H1 (cell line): ENCODE data around the gene PER2. TPM values are rescaled to one million over a fixed set of nuclear protein-coding genes. Genes with fewer than 3 reads are reported as not detected.

ENCODE experiments used
- CTCF ChIA-PET: fragments of 300-600 bp; sonication (Branson Sonifier 250); formaldehyde crosslinking; loops from one replicate; lab custom pipeline; 2021; ENCODE audit not compliant: partially characterized antibody; lab: Charles Lee
- POLR2A ChIA-PET: fragments of 300-600 bp; sonication (Branson Sonifier 250); formaldehyde crosslinking; loops from one replicate; lab custom pipeline; 2021; ENCODE audit warnings: inconsistent platforms; ENCODE audit not compliant: partially characterized antibody; lab: Charles Lee
- DNase-seq, 2 experiments: peaks; one replicate each; pipeline versions ENCODE4 v3.0.0 to v3.0.0-alpha.2; 2010 to 2022; ENCODE audit warnings: low spot score in 2 of 2, low read depth in 1 of 2, mixed read lengths in 1 of 2
- FAIRE-seq: peaks from 2 replicates; lab custom pipeline; 2011; peaks lifted over from hg19 to GRCh38; lab: Jason Lieb, UNC
- H2AFZ ChIP-seq: 2 replicates; pipeline ENCODE4 v1.8.1; 2012; ENCODE audit warnings: low read length, inconsistent platforms
- H2AK5ac ChIP-seq: 2 replicates; pipeline ENCODE4 v1.6.1; 2013; ENCODE audit warnings: low read depth, low read length
- H2BK120ac ChIP-seq: replicated peaks from 2 replicates; pipeline ENCODE3; 2013; ENCODE audit warnings: low read depth, low read length, inconsistent platforms
- H2BK12ac ChIP-seq: 2 replicates; pipeline ENCODE4 v1.6.1; 2013; ENCODE audit warnings: low read depth, low read length
- H2BK15ac ChIP-seq: 2 replicates; pipeline ENCODE4 v1.6.1; 2013; ENCODE audit warnings: low read length
- H2BK20ac ChIP-seq: 2 replicates; pipeline ENCODE4 v1.6.1; 2013; ENCODE audit warnings: low read length
- H2BK5ac ChIP-seq: 2 replicates; pipeline ENCODE4 v1.6.1; 2013; ENCODE audit warnings: low read depth, low read length
- H3K14ac ChIP-seq: 2 replicates; pipeline ENCODE4 v1.6.1; 2013; ENCODE audit warnings: inconsistent platforms; ENCODE audit not compliant: insufficient read length
- H3K18ac ChIP-seq: 2 replicates; pipeline ENCODE4 v1.6.1; 2013; ENCODE audit warnings: low read length; ENCODE audit errors: extremely low read depth
- H3K23ac ChIP-seq: 2 replicates; pipeline ENCODE4 v1.6.1; 2013; ENCODE audit warnings: inconsistent platforms; ENCODE audit not compliant: insufficient read length
- H3K23me2 ChIP-seq: 2 replicates; pipeline ENCODE4 v1.6.1; 2013; ENCODE audit warnings: low read depth, low read length
- H3K27ac ChIP-seq: 2 replicates; pipeline ENCODE4 v1.6.1; 2011; ENCODE audit warnings: low read depth, low read length, inconsistent platforms
- H3K27me3 ChIP-seq, 4 experiments: replicated peaks in 1 of 4; 1 replicate in 1 of 4; 2 replicates in 3 of 4; pipeline versions ENCODE4 v1.6.1 to v1.8.1; 2011 to 2013; ENCODE audit warnings: low read length in 3 of 4, mild to moderate bottlenecking in 3 of 4, inconsistent platforms in 2 of 4, mixed read lengths in 2 of 4, moderate library complexity in 1 of 4; ENCODE audit not compliant: control insufficient read depth in 3 of 4, insufficient read depth in 3 of 4; ENCODE audit errors: extremely low read depth in 1 of 4
- H3K36me3 ChIP-seq, 4 experiments: 2 replicates each; pipeline versions ENCODE4 v1.6.1 to v1.8.1; 2011 to 2013; ENCODE audit warnings: mild to moderate bottlenecking in 4 of 4, low read length in 3 of 4, moderate library complexity in 2 of 4, control low read depth in 1 of 4, inconsistent platforms in 1 of 4; ENCODE audit not compliant: insufficient read depth in 4 of 4, control insufficient read depth in 2 of 4
- H3K4ac ChIP-seq: replicated peaks from 2 replicates; pipeline ENCODE3; 2013; ENCODE audit warnings: low read length, low read depth, mixed read lengths, inconsistent platforms; ENCODE audit not compliant: insufficient read length
- H3K4me1 ChIP-seq, 4 experiments: replicated peaks in 1 of 4; 1 replicate in 1 of 4; 2 replicates in 3 of 4; pipeline versions ENCODE4 v1.6.1 to v1.8.1; 2011 to 2013; ENCODE audit warnings: low read length in 3 of 4, inconsistent platforms in 2 of 4, mixed read lengths in 1 of 4; ENCODE audit not compliant: insufficient read depth in 4 of 4, control insufficient read depth in 3 of 4
- H3K4me2 ChIP-seq, 2 experiments: 2 replicates each; pipeline versions ENCODE4 v1.6.1 to v1.8.1; 2011 to 2013; ENCODE audit warnings: low read depth in 2 of 2, low read length in 2 of 2, control low read depth in 1 of 2, inconsistent platforms in 1 of 2, mild to moderate bottlenecking in 1 of 2; ENCODE audit not compliant: insufficient read depth in 1 of 2
- H3K4me3 ChIP-seq, 4 experiments: fragments of 200-600, 300-600 bp in 1 of 4; sonication (generic), shearing (Covaris generic), sonication (Bioruptor Twin) in 1 of 4; 2 replicates each; pipeline versions ENCODE4 v1.5.1 to v1.8.1; 2011 to 2016; ENCODE audit warnings: low read length in 4 of 4, low read depth in 3 of 4, control low read depth in 2 of 4, inconsistent platforms in 2 of 4, mild to moderate bottlenecking in 2 of 4, mixed read lengths in 1 of 4, moderate library complexity in 1 of 4; ENCODE audit not compliant: insufficient read depth in 2 of 4; ENCODE audit errors: extremely low read depth in 1 of 4
- H3K56ac ChIP-seq: replicated peaks from 2 replicates; pipeline ENCODE3; 2013; ENCODE audit warnings: low read depth, mild to moderate bottlenecking, mixed read lengths, low read length, inconsistent platforms; ENCODE audit not compliant: insufficient read length
- H3K79me1 ChIP-seq: 2 replicates; pipeline ENCODE4 v1.6.1; 2013; ENCODE audit warnings: low read depth, low read length, control low read depth
- H3K79me2 ChIP-seq, 2 experiments: 2 replicates each; pipeline versions ENCODE4 v1.6.1 to v1.8.1; 2012 to 2013; ENCODE audit warnings: low read length in 2 of 2, mild to moderate bottlenecking in 2 of 2, inconsistent platforms in 1 of 2; ENCODE audit not compliant: insufficient read depth in 2 of 2, control insufficient read depth in 1 of 2
- H3K9ac ChIP-seq, 4 experiments: replicated peaks in 1 of 4; 1 replicate in 1 of 4; 2 replicates in 3 of 4; pipeline versions ENCODE4 v1.6.1 to v1.8.1; 2011 to 2013; ENCODE audit warnings: low read depth in 3 of 4, low read length in 3 of 4, control low read depth in 2 of 4, mild to moderate bottlenecking in 2 of 4, moderate library complexity in 2 of 4, inconsistent platforms in 1 of 4; ENCODE audit errors: extremely low read depth in 1 of 4
- H3K9me3 ChIP-seq, 2 experiments: 2 replicates each; pipeline versions ENCODE4 v1.6.1 to v1.8.1; 2012 to 2013; ENCODE audit warnings: mild to moderate bottlenecking in 2 of 2, moderate library complexity in 2 of 2, control low read depth in 1 of 2, inconsistent platforms in 1 of 2, low read depth in 1 of 2, low read length in 1 of 2, mixed read lengths in 1 of 2; ENCODE audit not compliant: insufficient read depth in 2 of 2
- H4K20me1 ChIP-seq, 2 experiments: replicated peaks in 1 of 2; 2 replicates each; pipeline versions ENCODE3 to v1.8.1; 2011 to 2013; ENCODE audit warnings: inconsistent platforms in 2 of 2, low read length in 2 of 2, mild to moderate bottlenecking in 1 of 2; ENCODE audit not compliant: insufficient read depth in 2 of 2, control insufficient read depth in 1 of 2
- H4K5ac ChIP-seq: 2 replicates; pipeline ENCODE4 v1.6.1; 2013; ENCODE audit warnings: low read length, low read depth, mixed read lengths, inconsistent platforms; ENCODE audit not compliant: insufficient read length
- H4K8ac ChIP-seq: 2 replicates; pipeline ENCODE4 v1.8.0; 2013; ENCODE audit warnings: mild to moderate bottlenecking, moderate library complexity, low read length, inconsistent platforms; ENCODE audit not compliant: insufficient read depth; ENCODE audit errors: extremely low read depth
- H4K91ac ChIP-seq: replicated peaks from 2 replicates; pipeline ENCODE3; 2013; ENCODE audit warnings: low read length, mixed read lengths, inconsistent platforms; ENCODE audit not compliant: insufficient read length
- ATF2 ChIP-seq: IDR thresholded peaks from 2 replicates; pipeline ENCODE4 v1.6.1; 2012; ENCODE audit warnings: low read length, inconsistent platforms
- CBX8 ChIP-seq: fragments of 300-800, 300-1000 bp; sonication (generic); IDR thresholded peaks from 2 replicates; pipeline ENCODE4 v1.7.1; 2016; ENCODE audit warnings: low read depth, low read length, borderline replicate concordance
- CHD1 ChIP-seq: IDR thresholded peaks from 2 replicates; pipeline ENCODE4 v1.6.1; 2012; ENCODE audit warnings: low read depth, low read length, improper control_type of control experiment
- HDAC2 ChIP-seq, 2 experiments: fragments of 300-600 bp in 1 of 2; sonication (generic) in 1 of 2; IDR thresholded peaks; 2 replicates each; pipeline ENCODE4 v1.6.1; 2011 to 2012; ENCODE audit warnings: low read depth in 2 of 2, low read length in 2 of 2, mild to moderate bottlenecking in 2 of 2, moderate library complexity in 2 of 2, borderline replicate concordance in 1 of 2, inconsistent platforms in 1 of 2
- KDM5A ChIP-seq: fragments of 200-600 bp; IDR thresholded peaks from 2 replicates; pipeline ENCODE4 v1.7.1; 2012; ENCODE audit warnings: mild to moderate bottlenecking, low read length, inconsistent platforms, mixed read lengths
- MAFK ChIP-seq: IDR thresholded peaks from 2 replicates; pipeline ENCODE4 v1.6.1; 2012; ENCODE audit warnings: low read depth, mild to moderate bottlenecking, improper control_type of control experiment, low read length
- NANOG ChIP-seq: IDR thresholded peaks from 2 replicates; pipeline ENCODE4 v1.6.1; 2011; ENCODE audit warnings: low read length, low read depth, mild to moderate bottlenecking, inconsistent platforms; ENCODE audit not compliant: insufficient read depth, poor library complexity, severe bottlenecking
- POLR2A ChIP-seq, 2 experiments: IDR thresholded peaks; 1 replicate in 1 of 2; 2 replicates in 1 of 2; pipeline ENCODE4 v1.6.1; 2011; ENCODE audit warnings: low read depth in 2 of 2, low read length in 2 of 2, mild to moderate bottlenecking in 2 of 2; ENCODE audit errors: control extremely low read depth in 1 of 2
- POU5F1 ChIP-seq: IDR thresholded peaks from 2 replicates; pipeline ENCODE4 v1.6.1; 2011; ENCODE audit warnings: low read depth, mild to moderate bottlenecking, low read length, moderate library complexity
- SAP30 ChIP-seq: fragments of 300-600 bp; sonication (generic); IDR thresholded peaks from 2 replicates; pipeline ENCODE4 v1.7.1; 2012; ENCODE audit warnings: low read length, moderate library complexity, mild to moderate bottlenecking, inconsistent platforms; ENCODE audit not compliant: insufficient read depth, insufficient replicate concordance
- TCF12 ChIP-seq: IDR thresholded peaks from 2 replicates; pipeline ENCODE4 v1.6.1; 2011; ENCODE audit warnings: low read depth, mild to moderate bottlenecking, low read length
- WGBS, 2 experiments: shearing (Covaris generic) in 1 of 2; methylation state at CpG; one replicate each; pipeline versions ENCODE4 v1.1.6 to v1.1.7; 2013 to 2015; ENCODE audit warnings: low lambda C conversion rate in 2 of 2, mixed read lengths in 2 of 2, inconsistent platforms in 1 of 2, low coverage in 1 of 2, missing lambda C conversion rate in 1 of 2; ENCODE audit not compliant: insufficient replicate concordance in 2 of 2, insufficient coverage in 1 of 2, insufficient read length in 1 of 2; ENCODE audit errors: extremely low coverage in 1 of 2, missing lambda C conversion rate in 1 of 2; 5-methylcytosine and 5-hydroxymethylcytosine counted together
- polyA plus RNA-seq, 7 experiments: library from polyadenylated mRNA; depleted of rRNA in 3 of 7; stranded (reverse) in 5 of 7; unstranded in 2 of 7; fragments of >200 nt in 5 of 7; fragments of 200-250 nt in 2 of 7; gene quantifications; 1 replicate in 5 of 7; 2 replicates in 1 of 7; 4 replicates in 1 of 7; pipeline versions ENCODE4 v1.2.1 to v1.2.3, GENCODE V29; 2011 to 2013; ENCODE audit warnings: missing spikeins in 2 of 7, mixed read lengths in 2 of 7
- total RNA-seq: library from RNA; stranded (reverse); fragmentation: NEBNext Ultra II Directional; extraction: Animal tissue kit (Norgen Biotek cat#: 25700); gene quantifications from 2 replicates; pipeline ENCODE4 v1.2.1, GENCODE V29; 2021

The PER2 gene
- total and polyA plus RNA-seq, 2 of the 8 experiments (the other 6 are each of a cell fraction or from before 2014, with no cell fraction given) = 0.91 to 5.5 TPM

DNA sequence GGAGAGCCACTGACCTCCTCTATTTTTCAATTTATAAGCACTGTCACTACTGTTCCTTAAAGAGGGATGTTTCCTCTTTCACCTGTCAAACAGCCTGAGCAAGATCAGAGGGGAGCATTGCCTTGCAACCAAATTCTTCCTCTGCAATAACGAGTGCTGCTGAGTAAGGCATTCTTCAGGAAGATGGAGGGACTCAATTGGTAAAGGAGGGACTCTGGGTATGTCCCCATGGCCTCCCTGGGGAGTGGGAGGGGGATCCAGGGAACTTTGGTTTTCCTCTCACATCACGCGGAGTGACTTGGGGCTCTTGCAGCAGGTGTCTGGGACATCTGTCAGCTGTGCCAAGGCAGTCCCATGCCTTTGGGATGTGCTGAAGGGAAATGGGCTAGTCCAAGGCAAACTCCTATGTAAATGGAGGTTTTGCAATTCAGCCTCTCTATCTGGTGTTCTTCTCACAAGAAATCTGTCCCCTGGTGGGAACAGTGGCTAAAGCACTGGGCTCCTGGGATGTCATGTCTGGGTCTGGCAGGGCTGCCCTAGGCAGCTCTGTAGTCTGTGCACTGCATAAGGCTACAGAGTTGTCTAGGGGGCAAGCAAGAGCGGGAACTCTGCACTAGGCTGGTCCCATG lies 34.2 kb downstream of the PER2 start:
- FAIRE-seq (no peak), DNase-seq (no peak)
- Histone ChIP-seq H3K27me3 (no peaks in the 10 kb centered on the region), H2BK20ac (no peak overlapping the region), H3K4me3 (no peak overlapping the region), H3K18ac (no peak overlapping the region), H3K4me1 (no peaks in the 10 kb centered on the region; a peak in 1 of 7 replicates), H3K14ac (no peak overlapping the region), H3K79me2 (no peaks in the 10 kb centered on the region), H3K9ac (no peak overlapping the region), H3K4me2 (no peak overlapping the region), H3K9me3 (no peaks in the 10 kb centered on the region), H3K27ac (no peak overlapping the region), H3K56ac (no peak overlapping the region), H4K5ac (no peak overlapping the region), H4K20me1 (peaks cover 0 to 3% of the 10 kb centered on the region in 2 experiments), H3K36me3 (peaks cover 0 to 3% (median 0%) of the 10 kb centered on the region in 4 experiments; a peak in 3 of 8 replicates), H3K79me1 (no peaks in the 10 kb centered on the region), H3K23me2 (no peaks in the 10 kb centered on the region), H2BK12ac (no peak overlapping the region), H2AK5ac (no peak overlapping the region), H2BK120ac (no peak overlapping the region), H2BK15ac (no peak overlapping the region), H3K23ac (no peak overlapping the region), H2AFZ (no peak overlapping the region), H4K91ac (no peak overlapping the region), H2BK5ac (no peak overlapping the region), H3K4ac (no peak overlapping the region), H4K8ac (no peak overlapping the region)
- WGBS, 2 experiments = 91% methylated on average over 4 of the region's 4 CpGs; no CpG with 5 or more reads in 1 of the 2 experiments
- CTCF ChIA-PET = interaction anchor here (0.9 to 17.1 kb wide), 6 partner anchors 5 to 31 kb away, joined by 3 to 298 read pairs (median 110); no protein-coding TSS in a partner anchor
- POLR2A ChIA-PET = interaction anchor here (2.0 kb wide), 1 partner anchor 14 kb away, joined by 5 read pairs; the partner anchor contains the start of gene HES6
- TF ChIP-seq CBX8 (no peak), KDM5A (no peak), TCF12 (no peak), CHD1 (no peak), ATF2 (no peak), HDAC2 (IDR thresholded peaks at IDR 0.05; ENCODE audit: borderline replicate concordance in 1 of 2, low read depth in 2 of 2, low read length in 2 of 2) (no peak), POLR2A (IDR thresholded peaks at IDR 0.05; ENCODE audit: control extremely low read depth in 1 of 2, low read depth in 2 of 2, low read length in 2 of 2) (no peak), MAFK (no peak), POU5F1 (no peak), SAP30 (no peak), NANOG (no peak)
